Smooth muscle cell (in vitro differentiated cells): ENCODE measurements around the gene THY1. TPM values are rescaled to one million over a fixed set of nuclear protein-coding genes. Genes with fewer than 3 reads are reported as not detected.

Source experiments
- DNase-seq: peaks from one replicate; lab custom pipeline; 2025; ENCODE audit not compliant: unreplicated experiment; lab: John Stamatoyannopoulos, UW
- H2AFZ ChIP-seq: fragments of 200-600 bp; sonication (generic); 2 replicates; pipeline ENCODE4 v1.6.0; 2016; ENCODE audit warnings: antibody characterized with exemption, low read depth, mild to moderate bottlenecking
- H3F3A ChIP-seq: fragments of 200-600 bp; sonication (generic); 2 replicates; pipeline ENCODE4 v1.6.0; 2017; ENCODE audit warnings: antibody characterized with exemption, low read depth
- H3K27ac ChIP-seq: fragments of 200-600 bp; sonication (generic); 2 replicates; pipeline ENCODE4 v1.5.1; 2016; ENCODE audit warnings: low read depth, mild to moderate bottlenecking
- H3K27me3 ChIP-seq: fragments of 200-600 bp; sonication (generic); 2 replicates; pipeline ENCODE4 v1.6.1; 2016; ENCODE audit warnings: low read depth, mild to moderate bottlenecking
- H3K36me3 ChIP-seq: fragments of 200-600 bp; sonication (generic); 2 replicates; pipeline ENCODE4 v1.5.1; 2016; ENCODE audit warnings: low read depth
- H3K4me1 ChIP-seq: fragments of 200-600 bp; sonication (generic); 2 replicates; pipeline ENCODE4 v1.5.1; 2016; ENCODE audit warnings: low read depth
- H3K4me2 ChIP-seq: fragments of 200-600 bp; sonication (generic); 2 replicates; pipeline ENCODE4 v1.6.0; 2016; ENCODE audit warnings: mild to moderate bottlenecking
- H3K4me3 ChIP-seq: fragments of 200-600 bp; sonication (generic); 2 replicates; pipeline ENCODE4 v1.5.1; 2016; ENCODE audit warnings: mild to moderate bottlenecking
- H3K79me2 ChIP-seq: fragments of 200-600 bp; sonication (generic); 2 replicates; pipeline ENCODE4 v1.6.0; 2016; ENCODE audit warnings: low read depth, mild to moderate bottlenecking
- H3K9ac ChIP-seq: fragments of 200-600 bp; sonication (generic); 2 replicates; pipeline ENCODE4 v1.6.0; 2016; ENCODE audit warnings: low read depth
- H3K9me3 ChIP-seq: fragments of 200-600 bp; sonication (generic); replicated peaks from 2 replicates; pipeline ENCODE4 v1.5.1; 2016; ENCODE audit warnings: low read depth
- H4K20me1 ChIP-seq: fragments of 200-600 bp; sonication (generic); 2 replicates; pipeline ENCODE4 v1.6.0; 2016; ENCODE audit warnings: low read depth
- WGBS: methylation state at CpG from one replicate; pipeline ENCODE4 v1.1.7; 2016; ENCODE audit warnings: low lambda C conversion rate; 5-methylcytosine and 5-hydroxymethylcytosine counted together
- polyA plus RNA-seq: library from polyadenylated mRNA; unstranded; fragments of >200 nt; fragmentation: Nextera tagmentation; extraction: Ambion mirVana; gene quantifications from 2 replicates; pipeline ENCODE4 v1.2.1, GENCODE V29; 2016
- total RNA-seq: library from RNA; depleted of rRNA; stranded (reverse); fragments of >200 nt; gene quantifications from 2 replicates; pipeline ENCODE4 v1.2.3, GENCODE V29; 2014
- TF ChIP-seq, protein P1 (sequence below): fragments of 200-600 bp; sonication (generic); IDR thresholded peaks from 2 replicates; pipeline ENCODE4 v1.5.1; 2017; ENCODE audit warnings: borderline replicate concordance, mild to moderate bottlenecking, antibody characterized with exemption; ENCODE audit not compliant: insufficient read depth, poor library complexity, severe bottlenecking

Gene THY1
- total and polyA plus RNA-seq, 2 experiments from 2014 or later, result 297 to 614 TPM

- H3K9ac ChIP-seq, result no peak overlapping the region
- 99% methylated on average over 3 of the region's 3 CpGs for WGBS
- H3K79me2 ChIP-seq, result peaks cover 11% of the 10 kb centered on the region
- H3F3A ChIP-seq, result peaks cover 5% of the 10 kb centered on the region
- no peak overlapping the region for H3K27ac ChIP-seq
- no peaks in the 10 kb centered on the region for H3K9me3 ChIP-seq
- peaks cover 4% of the 10 kb centered on the region for H3K4me1 ChIP-seq
- no peaks in the 10 kb centered on the region for H3K36me3 ChIP-seq
- TF ChIP-seq, protein P1, sequence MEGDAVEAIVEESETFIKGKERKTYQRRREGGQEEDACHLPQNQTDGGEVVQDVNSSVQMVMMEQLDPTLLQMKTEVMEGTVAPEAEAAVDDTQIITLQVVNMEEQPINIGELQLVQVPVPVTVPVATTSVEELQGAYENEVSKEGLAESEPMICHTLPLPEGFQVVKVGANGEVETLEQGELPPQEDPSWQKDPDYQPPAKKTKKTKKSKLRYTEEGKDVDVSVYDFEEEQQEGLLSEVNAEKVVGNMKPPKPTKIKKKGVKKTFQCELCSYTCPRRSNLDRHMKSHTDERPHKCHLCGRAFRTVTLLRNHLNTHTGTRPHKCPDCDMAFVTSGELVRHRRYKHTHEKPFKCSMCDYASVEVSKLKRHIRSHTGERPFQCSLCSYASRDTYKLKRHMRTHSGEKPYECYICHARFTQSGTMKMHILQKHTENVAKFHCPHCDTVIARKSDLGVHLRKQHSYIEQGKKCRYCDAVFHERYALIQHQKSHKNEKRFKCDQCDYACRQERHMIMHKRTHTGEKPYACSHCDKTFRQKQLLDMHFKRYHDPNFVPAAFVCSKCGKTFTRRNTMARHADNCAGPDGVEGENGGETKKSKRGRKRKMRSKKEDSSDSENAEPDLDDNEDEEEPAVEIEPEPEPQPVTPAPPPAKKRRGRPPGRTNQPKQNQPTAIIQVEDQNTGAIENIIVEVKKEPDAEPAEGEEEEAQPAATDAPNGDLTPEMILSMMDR, result no peak
- H3K4me3 ChIP-seq, result no peak overlapping the region
- H2AFZ ChIP-seq, result no peak overlapping the region
- no peak for DNase-seq
- no peaks in the 10 kb centered on the region for H3K27me3 ChIP-seq
- H4K20me1 ChIP-seq, result peaks cover 14% of the 10 kb centered on the region
- H3K4me2 ChIP-seq, result no peak overlapping the region
Measured at GRCh38 chr11:119415517-119415916, 7.5 kb downstream of the THY1 start.

- Histone ChIP-seq H3K27me3 (no peaks in the 10 kb centered on the region), H3F3A (peaks cover 5% of the 10 kb centered on the region), H3K36me3 (no peaks in the 10 kb centered on the region), H3K4me1 (peaks cover 4% of the 10 kb centered on the region), H4K20me1 (peaks cover 6% of the 10 kb centered on the region), H3K4me3 (no peak overlapping the region), H3K4me2 (no peak overlapping the region), H3K9me3 (no peaks in the 10 kb centered on the region), H3K79me2 (peaks cover 3% of the 10 kb centered on the region), H2AFZ (no peak overlapping the region), H3K27ac (no peak overlapping the region), H3K9ac (no peak overlapping the region)
- DNase-seq, result no peak
- TF ChIP-seq, protein P1, result no peak
Measured at GRCh38 chr11:119414734-119415133, 8.2 kb downstream of the THY1 start.

DNA sequence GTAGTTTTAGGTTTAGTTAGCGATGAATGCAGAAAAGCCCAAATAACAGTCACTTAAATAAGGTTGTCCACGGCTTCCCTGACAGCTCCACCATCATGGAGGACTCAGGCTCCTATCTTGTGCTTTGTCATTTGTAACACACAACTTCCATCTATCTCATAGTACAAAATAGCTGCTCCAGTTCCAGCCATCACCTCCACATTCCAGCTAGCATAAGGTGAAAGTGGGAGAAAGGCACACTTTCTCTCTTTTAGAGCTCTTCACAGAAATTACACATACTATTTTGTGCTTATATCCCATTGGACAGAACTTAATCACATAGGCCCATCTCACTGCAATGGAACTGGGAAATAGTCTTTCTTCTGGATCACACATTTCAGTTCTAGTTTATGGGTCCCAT is 8.7 kb downstream of the THY1 start:
- Histone ChIP-seq H3K4me2 (no peak overlapping the region), H3K79me2 (no peaks in the 10 kb centered on the region), H3K9me3 (no peaks in the 10 kb centered on the region), H3K27ac (no peak overlapping the region), H3K4me1 (peaks cover 4% of the 10 kb centered on the region), H3K36me3 (no peaks in the 10 kb centered on the region), H4K20me1 (peaks cover 2% of the 10 kb centered on the region), H3K4me3 (no peak overlapping the region), H2AFZ (no peak overlapping the region), H3F3A (peaks cover 5% of the 10 kb centered on the region), H3K27me3 (no peaks in the 10 kb centered on the region), H3K9ac (no peak overlapping the region)
- TF ChIP-seq, protein P1, result no peak
- DNase-seq, result no peak
- WGBS, result 92% methylated on average over 2 of the region's 2 CpGs

- WGBS, result 92% methylated on average over 2 of the region's 2 CpGs
- TF ChIP-seq, protein P1, result no peak
- H3K27ac ChIP-seq, result no peak overlapping the region
Measured at GRCh38 chr11:119412072-119412471, 10.9 kb downstream of the THY1 start.

More at GRCh38 chr11:119412072-119412471, 10.9 kb downstream of the THY1 start:
- no peaks in the 10 kb centered on the region for H3F3A ChIP-seq
- no peak overlapping the region for H3K9ac ChIP-seq
- H3K79me2 ChIP-seq, result no peaks in the 10 kb centered on the region
- H3K27me3 ChIP-seq, result no peaks in the 10 kb centered on the region
- H3K4me1 ChIP-seq, result no peaks in the 10 kb centered on the region
- no peaks in the 10 kb centered on the region for H3K36me3 ChIP-seq
- H3K9me3 ChIP-seq, result no peaks in the 10 kb centered on the region
- DNase-seq, result no peak
- no peak overlapping the region for H2AFZ ChIP-seq
- H3K4me3 ChIP-seq, result no peak overlapping the region
- H3K4me2 ChIP-seq, result no peak overlapping the region
- H4K20me1 ChIP-seq, result no peaks in the 10 kb centered on the region
